GM18519 (cell line): ENCODE results near the gene RNASEH1.

ENCODE experiments used
- ATAC-seq: cut with Tn5 transposase; IDR thresholded peaks from one replicate; pipeline ENCODE4 v1.9.1; 2021; ENCODE audit warnings: mild to moderate bottlenecking, moderate library complexity; ENCODE audit not compliant: unreplicated experiment, low FRiP score

The RNASEH1 gene, protein sequence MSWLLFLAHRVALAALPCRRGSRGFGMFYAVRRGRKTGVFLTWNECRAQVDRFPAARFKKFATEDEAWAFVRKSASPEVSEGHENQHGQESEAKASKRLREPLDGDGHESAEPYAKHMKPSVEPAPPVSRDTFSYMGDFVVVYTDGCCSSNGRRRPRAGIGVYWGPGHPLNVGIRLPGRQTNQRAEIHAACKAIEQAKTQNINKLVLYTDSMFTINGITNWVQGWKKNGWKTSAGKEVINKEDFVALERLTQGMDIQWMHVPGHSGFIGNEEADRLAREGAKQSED

DNA sequence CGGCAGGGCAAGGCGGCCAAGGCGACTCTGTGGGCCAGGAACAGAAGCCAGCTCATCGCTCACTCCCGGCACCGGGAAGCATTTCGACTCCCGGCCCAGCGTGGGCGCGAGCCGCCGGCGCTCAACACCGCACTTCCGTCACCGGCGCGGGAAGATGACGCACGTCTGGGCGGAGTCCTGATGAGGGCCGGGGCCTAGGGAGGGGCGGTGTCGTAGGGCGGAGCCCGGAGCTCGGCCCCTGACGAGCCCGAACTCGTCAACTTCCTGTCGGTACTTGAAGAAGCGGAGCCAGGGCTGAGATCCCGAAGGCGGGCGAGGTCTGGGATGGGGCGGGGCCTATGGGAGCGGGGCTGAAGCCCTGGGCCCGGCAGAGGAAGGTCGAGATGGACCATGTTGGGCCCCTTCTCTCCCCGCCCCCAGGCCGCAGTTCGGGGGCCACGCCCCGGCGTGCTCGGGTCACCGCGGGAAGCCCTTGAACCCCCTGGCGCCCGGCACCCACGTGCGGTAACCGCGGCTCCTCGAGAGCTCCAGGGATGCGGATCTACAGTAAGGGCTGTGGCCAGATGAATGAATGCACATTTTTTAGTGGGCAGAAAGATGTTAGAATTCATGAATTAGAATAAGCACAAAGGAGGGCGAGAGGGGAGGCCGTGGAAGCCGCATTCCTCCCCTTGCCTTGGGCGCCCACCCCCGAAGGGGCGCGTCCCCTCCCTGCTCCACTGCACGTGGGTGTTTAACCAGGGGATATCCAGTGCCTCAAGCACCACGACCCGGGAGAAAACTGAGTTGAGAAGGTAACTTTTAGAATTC, at the start of gene RNASEH1:
Gene RNASEH1, minus strand, starts transcription at position 129 of the 810 bp plus-strand sequence. Its CDS starts 73 bp downstream, at position 56.
- ATAC-seq: peak; percentile 94

DNA sequence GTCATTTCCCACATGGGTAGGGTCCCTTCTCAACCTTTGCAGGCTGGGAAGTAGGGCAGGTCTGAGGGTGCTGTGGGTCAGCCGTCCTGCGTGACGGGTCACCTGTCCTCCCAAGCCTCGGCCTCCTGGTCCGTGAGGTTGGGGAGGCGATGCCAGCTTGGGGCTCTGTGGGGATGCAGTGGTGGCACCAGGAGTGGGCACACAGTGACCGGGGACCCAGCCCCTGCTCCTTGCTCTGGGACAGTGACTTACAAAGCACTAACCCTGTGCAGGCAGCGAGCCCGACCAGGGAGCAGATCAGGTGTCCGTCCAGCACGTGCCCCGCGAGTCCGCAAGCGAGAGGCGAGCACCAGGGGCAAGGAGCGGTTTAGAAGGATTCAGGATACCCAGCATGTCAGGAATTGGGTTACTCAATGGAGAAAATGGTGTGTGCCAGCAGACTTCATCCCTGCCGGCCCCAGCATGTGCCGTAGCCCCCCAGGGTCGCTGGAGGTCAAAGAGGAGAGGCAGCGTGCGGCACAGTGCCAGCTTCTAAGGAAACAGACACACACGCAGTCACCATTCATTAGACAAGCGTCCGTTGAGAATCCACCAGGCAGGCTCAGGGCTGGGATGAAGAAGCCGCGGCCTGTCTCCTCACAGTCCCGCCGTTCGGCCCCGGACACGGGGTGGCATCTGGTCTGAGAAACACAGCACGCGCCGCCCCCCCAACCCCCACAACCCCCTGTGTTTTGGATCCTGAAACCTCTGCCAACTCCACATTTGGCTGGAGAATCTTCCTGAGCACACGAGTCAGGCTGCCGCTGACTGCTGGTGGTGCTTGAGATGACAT, 48.5 kb upstream of the RNASEH1 start:
- no peak for ATAC-seq

DNA sequence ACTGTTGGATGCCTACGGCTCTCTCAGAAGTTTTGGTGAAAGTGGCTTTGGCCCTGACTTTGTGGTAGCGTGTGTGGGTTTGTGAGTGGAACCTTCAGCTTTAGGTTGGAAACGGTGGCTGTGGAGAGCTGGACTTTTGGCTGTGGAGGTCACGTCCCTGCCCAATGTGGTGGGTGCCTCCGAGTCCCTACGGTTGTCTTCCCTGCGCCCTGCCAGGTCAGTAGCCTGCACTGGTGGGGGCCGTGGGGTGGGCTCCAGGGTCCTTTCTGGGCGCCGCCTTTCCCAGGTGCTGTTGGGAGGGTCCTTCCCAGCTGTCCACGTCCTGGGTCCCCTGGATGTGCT, 47.9 kb upstream of the RNASEH1 start:
- no peak for ATAC-seq

DNA sequence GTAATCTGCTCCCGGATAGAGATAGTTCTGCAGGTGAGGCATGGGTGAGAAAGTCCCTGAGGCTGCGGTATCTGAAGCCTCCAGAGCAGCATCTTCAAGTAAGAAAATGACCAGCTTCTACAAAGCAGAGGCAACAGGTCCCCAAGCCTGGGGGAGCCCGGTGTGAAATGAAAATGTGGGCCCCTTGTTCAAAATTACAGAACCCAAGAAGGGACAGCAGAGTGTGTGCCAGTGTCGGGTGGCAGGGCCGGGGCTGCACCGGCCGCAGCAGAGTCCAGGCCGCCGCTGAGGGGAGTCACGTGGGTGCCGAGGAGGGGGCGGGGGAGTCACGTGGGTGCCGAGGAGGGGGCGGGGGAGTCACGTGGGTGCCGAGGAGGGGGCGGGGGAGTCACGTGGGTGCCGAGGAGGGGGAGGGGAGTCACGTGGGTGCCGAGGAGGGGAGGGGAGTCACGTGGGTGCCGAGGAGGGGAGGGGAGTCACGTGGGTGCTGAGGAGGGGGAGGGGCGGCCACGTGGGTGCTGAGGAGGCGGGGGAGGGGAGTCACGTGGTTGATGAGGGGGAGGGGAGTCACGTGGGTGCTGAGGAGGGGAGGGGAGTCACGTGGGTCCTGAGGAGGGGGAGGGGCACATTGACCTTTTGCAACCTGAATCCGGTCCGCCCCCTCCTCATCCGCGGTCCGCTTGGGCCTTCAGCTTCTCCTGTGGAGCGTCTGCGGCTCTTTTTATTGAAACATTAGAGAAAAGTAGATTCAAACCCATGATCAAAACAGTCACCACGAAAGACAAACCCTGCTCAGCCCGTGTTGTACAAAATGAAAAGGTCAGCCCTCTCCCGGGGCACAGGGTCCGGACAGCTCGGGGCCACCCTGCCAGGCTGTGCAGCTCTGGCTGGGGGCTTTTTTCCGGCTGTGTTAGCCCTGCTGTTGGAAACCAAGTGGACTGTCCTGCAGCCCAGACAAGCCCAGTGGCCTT, 47.1 kb upstream of the RNASEH1 start:
- ATAC-seq: no peak

DNA sequence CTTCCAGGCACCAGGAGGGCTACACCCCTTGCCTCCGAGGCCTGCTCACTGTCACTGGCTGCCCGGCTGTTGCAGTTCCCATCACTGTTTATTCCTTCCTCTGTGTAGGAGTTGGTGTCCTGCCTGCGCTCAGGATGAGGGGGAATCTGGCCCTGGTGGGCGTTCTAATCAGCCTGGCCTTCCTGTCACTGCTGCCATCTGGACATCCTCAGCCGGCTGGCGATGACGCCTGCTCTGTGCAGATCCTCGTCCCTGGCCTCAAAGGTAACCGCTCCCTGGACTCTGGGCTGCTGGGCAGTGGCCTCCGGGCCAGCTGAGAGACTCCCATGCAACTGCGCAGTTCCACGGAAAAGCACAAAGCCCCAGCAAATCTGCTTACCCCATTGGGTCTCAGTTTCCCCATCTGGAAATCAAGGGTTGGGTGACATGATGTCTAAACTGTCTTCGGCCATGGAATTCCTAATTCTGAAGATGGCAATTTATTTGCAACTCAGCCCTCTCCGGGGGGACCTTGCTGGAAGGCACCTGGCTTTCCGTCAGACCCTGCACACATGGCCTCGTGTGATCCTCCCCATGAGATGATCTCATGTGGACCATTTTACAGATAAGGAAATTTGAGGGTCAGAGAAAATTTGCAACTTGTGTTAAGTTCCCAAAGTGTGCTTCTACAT, 46.2 kb upstream of the RNASEH1 start:
- no peak for ATAC-seq

DNA sequence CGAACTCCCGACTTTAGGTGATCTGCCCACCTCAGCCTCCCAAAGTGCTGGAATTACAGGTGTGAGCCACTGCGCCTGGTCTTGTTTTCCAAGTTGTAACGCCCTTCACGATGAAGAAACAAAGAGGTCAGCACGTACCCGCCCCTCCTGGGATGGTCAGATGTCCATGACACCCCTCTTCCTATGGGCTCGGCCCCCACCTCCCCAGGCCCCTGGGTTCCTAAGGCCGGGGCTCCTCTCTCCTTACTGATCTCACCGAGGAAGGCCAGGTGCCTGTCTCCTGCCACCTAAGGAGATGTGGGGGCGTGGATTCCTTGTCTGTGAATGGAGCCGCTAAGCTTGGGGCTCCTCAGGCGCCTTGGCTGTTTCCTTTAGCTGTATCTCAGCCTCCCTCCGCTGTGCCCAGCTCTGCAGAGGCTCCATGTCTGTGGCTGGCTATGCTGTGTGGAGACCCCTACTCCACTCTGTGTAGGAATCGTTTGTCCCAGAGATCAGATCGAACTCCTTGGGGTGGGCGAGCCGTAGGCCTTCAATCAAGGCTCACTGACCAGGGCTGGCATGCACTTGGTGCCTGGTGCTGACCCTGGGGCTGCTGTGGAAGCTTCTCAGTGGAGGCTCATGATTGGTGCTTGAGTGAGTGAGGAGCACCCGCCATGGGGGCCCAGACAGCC, 45.5 kb upstream of the RNASEH1 start:
- ATAC-seq: no peak

DNA sequence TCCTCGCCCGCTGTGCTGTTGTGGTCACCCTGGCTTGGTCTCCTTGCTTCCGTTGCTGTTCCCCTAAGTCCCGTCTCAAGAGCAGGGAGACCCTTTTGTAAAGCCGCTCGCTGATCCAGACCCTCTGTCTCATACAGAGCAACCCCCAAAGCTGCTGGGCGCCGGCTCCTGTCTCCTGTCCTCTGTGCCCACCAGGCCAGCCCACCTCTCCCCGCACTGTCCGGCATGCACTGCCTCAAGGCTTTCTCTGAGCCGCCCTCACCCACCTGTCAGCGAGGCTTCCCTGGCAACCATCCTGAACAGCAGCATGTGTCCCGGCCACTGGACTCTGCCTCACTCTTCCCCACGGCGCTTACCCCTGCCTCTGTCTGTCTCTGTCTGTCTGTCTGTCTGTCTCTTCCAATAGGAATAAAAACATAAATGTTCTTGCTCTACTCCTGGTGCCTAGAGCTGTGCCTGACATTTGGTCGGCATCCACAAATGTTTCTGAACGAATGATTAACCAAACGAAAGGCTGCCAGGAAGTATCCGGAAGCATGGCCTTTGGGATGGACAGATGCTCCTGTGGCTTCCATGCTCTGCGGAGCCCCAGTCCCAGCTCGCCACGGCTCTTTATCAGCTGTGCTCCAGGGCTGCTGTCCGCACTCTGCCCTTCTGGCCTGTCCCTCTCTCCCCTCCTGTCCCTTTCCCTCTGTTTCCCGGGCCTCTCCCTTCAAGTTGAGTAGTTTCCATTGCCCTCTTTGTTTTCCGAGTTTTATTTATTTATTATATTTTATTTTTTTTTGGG, 44.6 kb upstream of the RNASEH1 start:
- ATAC-seq: no peak

DNA sequence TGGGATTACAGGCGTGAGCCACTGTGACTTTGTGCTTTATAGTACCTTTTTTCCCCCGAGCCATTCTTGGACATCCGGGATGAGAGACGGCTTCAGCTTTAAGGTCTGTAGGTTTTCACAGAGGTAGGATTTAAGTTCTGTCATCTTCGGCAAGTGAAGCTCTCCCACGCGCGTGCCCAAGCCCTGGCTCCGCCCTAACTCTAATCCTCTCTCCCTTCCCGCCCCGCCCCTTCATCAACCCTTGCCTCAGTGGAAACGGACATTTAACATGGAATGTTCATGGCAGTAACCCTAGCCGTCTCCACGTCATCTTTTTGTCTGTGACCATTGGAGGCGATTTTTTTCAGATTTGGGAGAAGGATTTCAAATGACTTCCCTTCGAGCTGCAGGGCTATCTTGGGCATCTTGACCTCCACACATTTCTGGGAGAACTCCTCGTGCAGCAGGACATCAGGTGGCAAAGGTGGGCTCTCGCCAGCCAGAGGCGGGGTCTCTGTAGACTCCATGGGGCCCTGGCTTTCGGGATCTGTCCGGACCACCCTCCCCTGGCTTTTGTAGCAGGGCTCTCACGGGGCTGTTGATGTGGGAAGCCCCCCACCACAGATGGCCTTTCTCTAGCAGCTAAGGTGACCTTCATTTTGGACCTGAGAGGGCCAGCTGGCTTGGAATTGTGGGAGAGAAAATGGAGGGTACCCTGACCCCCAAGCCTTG, 43.6 kb upstream of the RNASEH1 start:
- no peak for ATAC-seq

DNA sequence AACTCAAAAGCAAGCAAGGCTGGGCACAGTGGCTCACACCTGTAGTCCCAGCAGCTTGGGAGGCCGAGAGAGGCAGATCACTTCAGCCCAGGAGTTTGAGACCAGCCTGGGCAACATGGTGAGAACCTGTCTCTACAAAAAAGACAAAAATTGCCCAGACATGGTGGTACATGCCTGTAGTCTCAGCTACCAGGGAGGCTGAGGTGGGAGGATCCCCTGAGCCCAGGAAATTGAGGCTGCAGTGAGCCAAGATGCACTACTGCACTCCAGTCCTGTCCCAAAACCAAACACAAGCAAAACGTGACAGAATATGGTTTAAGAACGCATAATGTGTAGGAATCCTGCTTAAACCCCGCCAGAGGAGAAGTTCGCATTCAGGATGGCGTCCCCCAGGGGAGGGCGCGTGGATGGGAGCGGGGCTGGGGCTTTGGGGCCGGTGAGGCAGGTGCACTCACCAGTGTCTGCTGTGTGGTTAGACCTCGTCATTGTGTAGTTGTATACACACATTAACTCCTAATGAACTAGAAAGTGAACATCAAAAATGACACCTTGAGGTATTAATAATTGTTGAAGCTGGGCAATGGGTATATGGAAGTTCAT, 42.2 kb upstream of the RNASEH1 start:
- no peak for ATAC-seq

DNA sequence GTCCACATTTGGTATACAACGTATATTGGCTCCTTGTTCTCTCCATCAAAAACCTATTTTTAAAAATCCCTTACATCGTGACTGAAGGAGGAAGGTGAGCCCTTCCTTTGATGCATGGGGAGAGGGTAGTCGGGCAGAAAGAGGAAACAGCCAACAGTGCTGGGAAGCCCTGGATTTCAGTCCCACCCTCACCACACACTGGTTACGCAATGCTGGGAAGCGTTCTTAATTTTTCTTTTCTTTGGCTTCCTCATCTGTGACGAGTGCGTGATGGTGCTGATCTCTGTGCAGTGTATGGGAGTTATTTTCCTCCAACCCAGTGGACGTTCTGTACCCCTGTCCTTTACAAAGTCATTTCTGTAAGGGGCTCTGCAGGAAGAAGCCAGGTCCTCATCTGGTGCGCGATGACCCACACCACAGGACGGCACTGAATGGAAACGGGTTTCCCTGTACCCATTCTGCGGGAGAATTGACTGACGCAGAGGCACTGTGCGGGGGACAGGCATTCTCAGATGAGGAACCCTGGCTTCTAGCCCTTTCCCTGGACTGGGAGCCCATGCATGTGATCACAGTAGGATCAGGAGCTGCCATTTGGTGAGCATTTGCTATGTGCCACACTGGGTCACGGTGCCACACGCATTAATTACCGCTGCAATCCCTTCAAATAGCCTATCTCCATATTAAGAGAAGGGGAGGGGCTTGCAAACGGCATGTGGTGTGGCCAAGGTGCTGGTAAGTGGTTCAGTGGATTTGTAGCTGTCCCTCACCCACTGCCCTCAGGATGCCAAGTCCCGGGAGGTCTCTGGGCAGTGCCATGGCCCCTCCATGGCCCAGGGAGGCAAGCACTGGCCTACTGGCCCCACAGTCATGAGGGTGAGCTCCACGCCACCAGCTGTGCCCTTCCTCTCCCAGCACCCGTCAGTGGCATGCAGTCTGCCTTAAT, 41.0 kb upstream of the RNASEH1 start:
- ATAC-seq: no peak

DNA sequence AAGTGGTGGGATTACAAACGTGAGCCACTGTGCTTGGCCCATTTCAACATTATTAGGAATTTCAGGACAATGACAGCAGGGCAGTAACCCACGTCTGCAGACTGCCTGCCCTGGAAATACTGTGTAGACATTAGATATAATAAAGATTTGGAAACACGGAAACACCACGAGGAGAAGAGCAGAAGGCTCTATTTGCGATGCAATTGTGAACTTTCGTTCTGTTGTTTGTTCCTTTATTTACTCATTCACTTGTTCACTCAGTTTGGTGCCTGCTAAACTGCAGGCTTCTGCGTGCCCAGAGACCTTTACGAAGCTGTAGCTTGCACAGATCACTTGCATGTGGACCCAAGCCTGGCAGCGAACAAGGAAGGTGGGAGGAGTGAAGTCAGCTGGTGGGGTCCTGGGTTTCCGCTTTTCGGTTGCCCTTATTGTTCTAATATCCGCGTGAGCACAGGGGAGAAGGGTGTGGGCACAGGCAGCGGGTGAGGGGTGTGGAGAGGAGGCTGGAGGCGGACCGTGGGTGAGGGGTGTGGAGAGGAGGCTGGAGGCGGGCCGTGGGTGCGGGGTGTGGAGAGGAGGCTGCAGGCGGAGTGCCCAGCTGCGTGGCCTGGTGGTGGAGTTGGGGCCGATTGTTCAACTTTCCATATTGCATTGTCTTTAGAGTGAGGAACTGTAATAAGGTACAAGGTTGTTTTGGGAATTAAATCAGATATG, 40.2 kb upstream of the RNASEH1 start:
- ATAC-seq: no peak

DNA sequence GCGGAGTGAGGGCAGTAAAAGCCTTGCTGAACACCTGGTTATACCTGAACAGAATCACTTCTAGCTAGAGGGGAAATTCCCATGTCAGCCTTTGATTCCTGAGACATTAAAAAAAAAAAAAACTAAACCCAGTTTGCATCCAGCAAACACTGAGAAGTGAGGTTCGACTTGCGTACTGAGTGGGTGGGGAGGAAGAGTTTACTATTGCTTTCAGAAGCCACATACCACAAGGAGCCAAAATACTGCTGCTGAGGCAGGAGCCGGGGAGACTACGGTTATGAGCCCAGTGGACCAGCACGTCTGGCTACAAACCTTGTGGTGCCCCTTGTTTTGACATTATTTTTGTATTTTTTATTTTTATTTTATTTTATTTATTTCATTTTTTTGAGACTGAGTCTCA, 39.4 kb upstream of the RNASEH1 start:
- no peak for ATAC-seq

DNA sequence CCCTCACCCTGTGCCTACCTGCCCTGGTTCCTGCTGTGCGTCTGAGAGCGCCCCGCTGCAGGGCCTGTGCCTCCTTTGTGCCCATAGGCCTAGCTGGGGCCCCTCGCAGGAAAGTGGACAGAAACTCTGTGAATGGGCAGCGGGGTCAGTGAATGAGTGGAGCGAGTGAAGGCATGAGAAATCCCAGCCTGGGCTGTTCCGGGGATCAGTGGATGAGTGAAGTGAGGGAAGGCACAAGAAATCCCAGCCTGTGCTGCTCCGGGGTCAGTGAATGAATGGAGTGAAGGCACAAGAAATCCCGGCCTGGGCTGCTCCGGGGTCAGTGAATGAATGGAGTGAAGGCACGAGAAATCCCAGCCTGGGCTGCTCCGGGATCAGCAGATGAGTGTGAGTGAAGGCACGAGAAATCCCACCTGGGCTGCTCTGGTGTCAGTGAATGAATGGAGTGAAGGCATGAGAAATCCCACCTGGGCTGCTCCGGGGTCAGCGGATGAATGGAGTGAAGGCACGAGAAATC, 38.8 kb upstream of the RNASEH1 start:
- no peak for ATAC-seq

DNA sequence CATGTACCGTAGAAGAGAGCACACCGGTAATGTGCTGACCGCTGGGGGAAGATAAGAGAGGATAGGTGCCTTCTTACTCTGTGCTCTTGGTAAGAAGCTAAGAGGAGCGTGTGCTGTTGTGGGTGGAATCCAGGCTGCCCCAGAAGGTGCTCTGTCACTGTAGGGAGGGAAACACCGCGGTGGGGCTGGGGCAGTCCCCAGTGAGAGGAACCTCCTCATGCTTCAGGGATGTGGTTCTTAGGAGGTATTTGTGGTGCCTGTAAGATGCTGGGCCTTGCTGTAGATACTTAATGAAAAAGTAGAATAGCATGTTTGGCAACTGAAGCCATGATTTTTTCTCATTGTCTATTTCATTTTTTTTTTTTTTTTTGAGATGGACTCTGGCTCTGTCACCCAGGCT, 37.9 kb upstream of the RNASEH1 start:
- no peak for ATAC-seq

DNA sequence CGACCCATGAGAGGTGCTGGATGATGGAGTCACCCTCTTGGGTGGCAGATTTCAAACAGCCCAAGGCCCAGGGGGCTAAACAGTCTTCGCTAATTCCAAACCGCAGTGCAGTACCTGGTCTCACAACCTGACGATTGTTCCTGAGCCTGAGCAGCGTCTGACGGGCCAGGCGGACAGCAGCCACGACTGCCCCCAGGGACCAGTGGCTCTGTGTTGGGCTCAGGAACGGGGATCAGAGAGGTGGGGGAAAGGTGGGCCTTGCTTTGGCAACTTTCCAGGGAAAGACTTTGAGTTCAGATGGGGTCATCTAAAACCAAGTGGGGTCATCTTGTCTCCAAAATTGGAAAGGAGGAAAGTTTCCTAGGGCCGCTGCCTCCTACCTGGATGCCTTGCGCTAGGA, 37.3 kb upstream of the RNASEH1 start:
- no peak for ATAC-seq
